GM18498 (cell line): ENCODE results near the gene SCN8A.

Experiments
- ATAC-seq: cut with Tn5 transposase; IDR thresholded peaks from one replicate; pipeline ENCODE4 v1.9.1; 2021; ENCODE audit warnings: mild to moderate bottlenecking, moderate library complexity; ENCODE audit not compliant: unreplicated experiment

Gene SCN8A

DNA sequence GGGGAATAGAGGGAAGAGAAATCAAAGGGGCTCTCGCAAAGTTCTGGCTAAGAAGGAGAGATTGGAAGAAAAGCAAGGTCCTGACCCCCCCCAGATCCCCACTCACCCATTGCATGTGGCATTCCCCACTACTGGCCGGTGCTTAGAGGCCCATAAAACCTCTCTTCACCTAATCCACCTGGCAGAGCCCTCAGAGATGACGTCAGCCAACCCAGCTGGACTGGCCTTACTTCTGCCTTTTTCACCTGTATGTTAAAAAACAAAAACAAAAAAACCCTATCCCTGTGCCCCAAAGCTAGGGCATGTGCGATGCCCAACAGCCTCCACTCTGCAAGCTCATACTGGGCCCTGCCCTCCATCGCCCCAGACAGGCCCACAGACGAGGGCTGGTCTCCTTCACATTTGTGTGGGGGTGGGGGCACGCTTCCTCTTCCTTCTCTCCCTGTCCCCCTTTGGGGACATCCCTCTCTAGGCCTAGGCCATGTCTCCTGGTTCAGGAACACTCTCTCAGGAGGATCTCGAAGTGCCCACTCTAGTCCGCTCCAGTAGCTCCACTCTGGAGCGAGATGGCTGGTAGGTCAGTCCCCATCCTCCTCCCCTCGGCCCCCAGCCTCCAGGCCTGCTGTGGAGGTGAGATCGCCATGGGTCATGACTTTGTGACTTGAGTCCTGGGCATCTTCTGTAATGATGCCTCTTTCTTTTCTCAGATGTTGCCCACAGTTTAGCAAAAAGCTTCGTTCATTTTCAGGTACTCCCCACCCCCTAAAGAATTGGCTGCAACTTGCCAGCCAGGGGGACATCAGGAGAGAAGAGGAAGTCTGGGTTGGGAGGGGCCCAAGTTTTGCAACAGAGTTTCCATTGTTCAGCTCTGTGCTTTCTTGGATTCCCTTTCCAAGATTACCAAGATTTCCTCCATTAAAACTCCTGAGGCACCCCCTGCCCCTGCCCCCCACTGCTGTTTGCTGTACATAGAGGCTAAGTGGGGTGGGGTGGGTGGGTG lies 220.5 kb downstream of the SCN8A start:
- ATAC-seq: no peak

DNA sequence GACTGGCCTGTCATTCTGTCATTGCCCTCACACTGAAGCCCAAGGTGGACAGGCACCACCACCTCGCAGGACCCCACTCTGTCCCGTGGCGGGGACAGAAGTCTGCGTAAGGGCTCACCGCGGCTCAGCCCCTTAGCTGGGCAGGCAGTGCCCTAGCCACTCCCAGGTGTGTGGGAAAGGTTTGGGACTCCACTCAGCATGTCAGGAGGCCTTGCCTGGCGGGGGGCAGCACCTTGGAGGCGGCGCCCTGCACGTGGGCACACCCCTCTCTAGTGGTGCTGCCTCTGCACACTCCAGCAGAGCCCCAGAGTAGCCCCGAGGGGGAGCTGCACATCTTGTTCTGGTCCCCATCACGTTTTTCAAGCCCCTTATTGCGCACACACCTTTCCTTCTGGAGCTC lies 221.8 kb downstream of the SCN8A start:
- ATAC-seq: no peak

DNA sequence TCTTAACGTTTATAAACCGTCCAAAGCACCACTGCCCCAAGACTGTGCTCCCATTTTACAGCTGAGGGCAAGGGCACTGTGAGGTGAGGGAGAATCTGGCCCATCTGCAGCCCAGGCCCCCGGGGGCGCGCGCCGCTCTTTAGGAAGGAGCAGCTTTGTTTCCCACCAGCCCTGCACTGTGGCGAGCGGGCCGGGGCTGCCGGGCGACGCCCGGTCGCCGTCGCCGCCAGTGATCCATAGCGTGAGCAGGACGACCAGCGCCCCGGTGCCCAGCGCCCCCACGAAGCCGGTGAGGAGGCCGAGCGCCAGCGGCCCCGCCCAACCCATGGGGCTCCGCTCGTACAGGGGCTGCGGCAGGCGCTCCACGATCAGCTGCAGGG lies 222.9 kb downstream of the SCN8A start:
- no peak for ATAC-seq

DNA sequence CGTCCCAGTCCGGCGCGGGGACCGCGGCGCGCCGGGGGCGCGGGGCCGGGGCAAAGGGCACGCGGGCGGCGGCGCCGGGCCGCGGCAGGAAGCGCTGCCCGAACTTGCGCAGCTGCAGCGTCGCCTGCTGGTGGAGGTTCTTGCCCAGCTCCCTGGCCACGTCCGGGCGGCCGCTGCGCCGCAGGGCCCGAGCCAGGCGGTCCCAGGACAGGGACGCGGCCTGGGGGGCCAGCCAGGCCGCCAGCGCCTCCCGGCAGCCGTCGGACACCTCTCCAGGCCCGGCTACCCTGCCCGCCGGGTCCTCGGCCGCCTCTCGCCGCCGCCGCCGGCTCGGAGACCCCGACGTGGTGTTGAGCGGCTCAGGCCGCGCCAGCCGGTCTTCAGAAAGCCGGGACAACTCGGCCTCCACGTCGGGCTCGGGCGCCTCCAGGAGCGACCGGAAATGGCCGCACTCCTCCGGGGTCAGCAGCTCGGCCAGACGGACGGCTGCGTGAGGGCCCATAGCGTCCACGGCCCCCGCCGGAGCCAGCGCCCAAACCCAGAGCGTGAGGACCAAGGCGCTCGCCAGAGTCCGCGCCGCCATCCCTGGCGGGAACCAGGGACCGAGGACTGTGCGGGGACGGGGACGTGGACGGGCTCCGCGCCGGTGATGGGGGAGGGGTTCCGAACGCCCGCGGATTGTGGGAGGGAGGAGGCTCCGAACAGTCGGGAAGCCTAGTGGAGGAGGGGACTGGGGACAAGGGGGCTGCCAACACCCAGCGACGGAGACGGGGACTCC lies 223.5 kb downstream of the SCN8A start:
- ATAC-seq: peak; percentile 43

DNA sequence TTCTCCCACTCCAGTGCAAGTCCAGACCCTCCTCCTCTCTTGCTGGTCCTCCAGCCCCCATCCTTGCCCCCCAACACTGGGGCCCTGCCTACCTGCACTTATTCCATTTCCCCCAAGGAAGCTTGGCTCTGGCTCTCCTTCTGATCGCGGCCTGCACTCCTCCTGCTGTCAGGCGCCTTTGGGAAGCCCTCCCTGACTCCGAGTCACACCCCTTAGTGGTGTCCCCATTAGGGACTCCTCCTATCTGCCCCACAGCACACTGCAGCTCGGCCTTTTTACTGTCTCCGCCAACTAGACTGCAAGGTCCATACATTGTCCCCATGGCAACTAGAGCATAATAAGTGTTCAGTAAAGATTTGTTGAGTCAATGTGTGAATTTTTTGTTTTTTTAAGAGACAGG lies 224.5 kb downstream of the SCN8A start:
- ATAC-seq: no peak

DNA sequence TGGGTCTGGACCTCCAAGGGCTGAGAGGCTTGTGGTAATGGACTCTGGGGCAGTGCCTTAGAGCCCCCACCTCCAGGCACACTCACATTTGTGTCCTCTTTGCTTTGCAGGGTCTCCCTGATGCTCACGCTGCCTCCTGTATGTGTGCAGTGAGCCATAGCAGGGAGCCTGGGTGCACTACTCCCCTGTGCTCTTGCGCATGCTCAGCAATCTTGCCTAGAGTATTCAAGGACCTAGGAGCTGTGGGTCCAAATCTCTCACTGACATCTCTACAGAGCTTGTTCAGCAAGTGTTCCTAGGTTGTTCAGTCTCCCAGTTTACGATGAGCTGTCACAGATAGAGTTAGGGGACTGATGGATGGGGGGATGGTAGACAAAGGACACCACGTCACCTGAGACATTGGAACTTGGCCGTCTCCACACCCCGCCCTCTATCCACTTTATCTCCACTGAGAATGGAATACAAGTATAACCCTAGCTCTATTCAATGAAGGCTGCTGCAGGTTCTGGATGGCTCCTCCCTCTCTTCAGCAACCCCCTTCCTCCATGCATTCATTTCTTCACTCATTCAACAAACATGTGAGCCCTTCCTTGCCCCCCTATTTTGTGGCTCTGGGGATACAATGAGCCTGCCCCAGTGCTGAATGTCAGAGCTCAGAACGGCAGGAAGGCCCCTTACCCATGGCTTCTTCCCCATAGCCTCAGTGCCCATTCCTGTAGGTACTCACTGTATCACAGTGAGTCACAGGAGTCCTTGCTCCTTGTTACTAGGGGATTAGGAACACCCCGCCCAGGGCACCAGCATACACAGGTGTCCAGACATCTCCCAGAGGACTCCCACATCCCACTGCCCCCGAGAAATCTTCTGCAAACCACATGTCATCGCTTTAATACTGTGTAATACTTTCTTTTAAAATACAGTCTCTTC lies 226.3 kb downstream of the SCN8A start:
- no peak for ATAC-seq

DNA sequence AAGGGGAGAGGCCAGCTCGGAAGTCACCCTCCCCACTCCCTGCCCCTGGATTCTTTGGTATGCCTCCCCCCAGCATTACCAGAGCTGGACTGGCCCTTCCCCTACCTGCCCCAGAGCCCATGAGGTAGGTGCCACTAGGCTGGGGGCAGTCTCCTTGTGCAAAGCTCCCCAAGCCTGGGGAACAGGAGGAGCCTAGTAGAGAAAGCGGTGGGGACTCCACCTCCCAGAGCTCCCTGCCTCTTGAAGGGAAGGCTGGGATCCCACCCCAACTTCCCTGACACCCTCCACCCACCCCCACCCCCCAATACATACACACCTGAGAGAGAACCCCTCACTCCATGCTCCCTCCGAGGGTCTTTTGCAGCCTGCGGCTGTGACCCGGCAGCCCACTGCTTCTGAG lies 227.1 kb downstream of the SCN8A start:
- ATAC-seq: no peak

DNA sequence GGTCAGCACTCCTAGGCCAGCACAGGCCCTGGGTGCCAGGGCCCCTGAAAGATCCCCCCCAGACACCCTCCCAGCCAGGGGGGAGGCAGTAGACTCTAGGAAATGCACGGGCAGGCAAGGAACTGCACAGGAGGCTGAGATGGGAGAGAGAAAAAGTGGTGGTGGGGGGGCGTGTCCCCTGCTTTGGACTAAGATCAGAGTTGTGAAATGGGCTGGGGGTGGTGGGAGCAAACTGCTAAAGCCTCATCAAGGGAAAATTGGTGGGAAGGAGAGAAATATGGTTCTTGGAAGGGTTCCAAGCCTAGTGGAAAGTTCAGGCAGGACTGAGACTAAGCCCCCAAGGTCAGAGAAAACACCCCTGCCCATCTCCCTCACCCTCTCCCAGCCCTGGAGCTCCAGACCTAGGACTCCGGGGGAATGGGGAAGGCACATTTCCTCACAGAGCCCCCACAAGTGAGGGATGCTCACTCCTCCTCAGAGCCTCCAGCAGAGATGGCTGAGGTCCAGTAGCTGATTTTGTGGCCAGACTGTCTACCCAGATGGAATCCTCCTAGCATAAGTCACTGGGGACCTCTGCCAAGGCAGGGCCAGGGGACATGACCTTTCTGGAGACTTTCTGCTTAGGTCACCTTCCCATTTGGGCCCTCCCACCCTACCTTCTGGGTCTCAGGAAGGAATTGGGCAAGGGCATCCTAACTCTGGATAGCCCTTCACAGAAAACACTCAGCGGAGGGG lies 227.7 kb downstream of the SCN8A start:
- no peak for ATAC-seq

DNA sequence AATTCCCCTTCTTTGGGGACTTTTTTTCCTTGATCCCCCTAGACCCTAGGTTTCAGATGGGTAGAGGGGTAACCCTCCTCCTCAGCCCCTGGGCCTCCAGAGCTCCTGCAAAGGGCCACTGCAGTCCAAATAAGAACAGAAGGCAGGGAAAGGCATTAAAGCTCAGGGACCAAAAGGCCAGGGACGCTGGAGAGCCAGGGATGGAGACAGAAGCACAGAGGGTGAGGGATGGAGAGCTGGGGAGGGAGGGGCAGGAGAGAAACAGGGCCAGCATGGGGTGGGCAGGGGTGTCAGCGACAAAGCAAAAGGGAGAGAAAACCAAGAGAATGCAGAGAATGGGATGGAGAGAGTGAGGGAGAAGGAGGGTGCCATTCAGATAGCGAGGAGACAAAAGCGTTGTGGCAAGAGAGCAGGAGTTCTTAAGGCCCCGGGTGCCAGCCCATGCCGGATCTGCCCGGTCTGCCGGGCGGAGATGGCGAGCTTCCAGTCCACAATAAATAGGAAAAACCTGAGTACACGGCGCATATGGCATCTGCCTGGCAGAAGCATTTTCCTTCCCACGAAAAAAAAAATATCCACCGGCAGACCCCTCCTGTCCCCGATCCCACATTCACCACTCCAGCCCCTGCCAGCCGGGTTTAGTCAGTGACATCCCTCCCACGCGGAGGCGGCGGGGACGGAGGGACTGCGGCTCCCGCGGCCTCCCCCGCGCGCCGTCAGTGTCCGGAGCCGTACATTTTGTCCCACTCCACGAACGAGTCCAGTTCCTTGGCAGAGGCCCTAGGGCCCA lies 228.9 kb downstream of the SCN8A start:
- ATAC-seq: no peak

DNA sequence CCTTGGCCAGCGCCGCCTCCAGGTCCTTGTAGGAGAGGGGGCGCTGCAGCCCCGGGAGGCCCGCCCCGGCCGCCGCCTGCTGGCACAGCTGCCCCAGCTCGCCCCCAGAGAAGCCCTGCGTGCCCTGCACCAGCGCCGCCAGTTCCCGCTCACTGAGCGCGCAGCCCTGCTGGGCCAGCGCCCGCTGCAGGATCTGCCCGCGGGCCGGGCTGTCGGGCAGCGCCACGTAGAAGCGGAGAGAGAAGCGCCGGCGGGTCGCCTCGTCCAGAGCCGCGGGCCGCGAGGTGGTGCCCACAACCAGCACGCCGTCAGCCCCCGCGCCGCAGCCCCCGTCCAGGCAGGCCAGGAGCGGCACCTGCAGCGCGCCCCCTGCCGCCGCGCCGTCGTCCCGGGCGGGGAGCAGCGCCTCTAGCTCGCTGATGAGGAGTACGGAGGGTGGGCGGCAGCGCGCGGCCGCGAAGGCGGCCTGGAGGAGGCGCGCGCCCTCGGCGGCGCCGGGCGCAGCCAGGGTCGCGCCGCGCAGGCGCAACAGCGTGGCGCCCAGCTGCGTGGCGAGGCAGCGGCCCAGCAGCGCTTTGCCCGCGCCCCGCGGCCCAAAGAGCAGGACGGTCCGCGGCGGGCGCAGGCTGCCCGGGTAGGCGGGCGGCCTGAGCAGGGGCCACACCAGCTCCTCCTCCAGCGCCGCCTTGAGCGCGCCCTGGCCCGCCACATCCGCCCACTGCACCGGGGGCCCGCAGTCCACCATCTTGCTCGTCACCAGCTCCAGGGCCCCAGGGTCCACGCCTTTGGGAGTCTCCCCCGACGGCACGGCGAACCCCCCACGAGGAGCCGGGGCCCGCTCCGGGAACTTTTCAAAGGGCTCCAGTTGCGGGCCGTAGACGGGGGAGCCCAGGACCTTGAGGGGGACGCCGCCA lies 229.8 kb downstream of the SCN8A start:
- no peak for ATAC-seq

DNA sequence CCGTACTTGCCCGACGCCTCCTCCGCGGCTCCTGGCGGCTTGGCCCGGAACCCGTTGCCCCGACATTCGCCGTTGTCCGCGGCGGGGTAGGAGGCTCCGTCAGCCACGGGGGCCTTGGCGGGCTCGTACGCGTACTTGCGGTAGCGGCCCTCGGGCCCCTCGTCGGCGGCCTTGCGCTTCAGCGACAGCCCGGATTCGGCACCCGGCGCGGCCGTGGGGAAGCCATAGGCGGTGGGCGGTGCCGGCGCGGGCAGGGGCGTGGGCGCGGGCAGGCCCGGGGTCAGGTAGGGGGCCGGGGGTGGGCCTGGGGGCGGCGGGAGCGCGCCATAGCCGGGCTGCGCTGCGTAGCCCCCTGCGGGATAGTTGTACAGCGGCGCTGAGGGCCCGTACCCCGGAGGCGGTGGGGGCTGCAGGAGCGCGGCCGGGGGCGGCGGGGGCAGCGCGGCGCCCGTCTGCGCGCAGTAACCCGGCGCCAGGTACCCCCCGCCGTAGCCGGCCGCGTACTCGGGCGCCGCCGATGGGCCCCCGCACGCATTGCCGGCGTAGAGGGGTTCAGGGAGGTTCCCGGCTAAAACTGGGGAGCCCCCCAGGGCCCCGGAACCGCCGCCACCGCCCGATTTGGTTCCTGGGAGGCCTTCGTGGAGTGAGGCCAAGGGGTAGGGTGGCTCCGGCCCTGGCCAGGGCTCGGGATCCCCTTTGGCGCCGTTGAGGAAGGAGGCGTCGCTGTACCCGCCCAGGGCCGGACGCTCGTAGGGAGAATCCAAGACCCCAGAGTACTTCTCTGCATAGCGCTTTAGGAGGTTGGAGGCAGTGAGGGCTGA lies 230.6 kb downstream of the SCN8A start:
- no peak for ATAC-seq

DNA sequence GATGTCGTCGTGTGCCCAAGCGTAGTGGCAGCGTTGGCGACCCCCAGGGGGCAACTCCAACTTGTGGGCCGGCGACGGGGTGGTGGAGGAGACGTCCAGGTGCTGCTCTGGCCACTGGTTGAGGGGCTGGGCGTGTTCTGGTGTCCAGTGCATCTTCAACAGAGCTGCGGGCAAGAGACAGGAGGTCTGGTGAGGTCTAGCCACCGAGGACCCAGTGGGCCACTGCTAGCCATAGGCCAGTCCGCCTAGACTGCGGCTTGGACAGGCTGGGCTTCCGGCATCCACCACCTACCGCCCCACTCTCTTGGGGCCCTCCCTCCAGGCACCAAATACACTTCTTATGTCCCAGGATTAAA lies 231.2 kb downstream of the SCN8A start:
- ATAC-seq: no peak

DNA sequence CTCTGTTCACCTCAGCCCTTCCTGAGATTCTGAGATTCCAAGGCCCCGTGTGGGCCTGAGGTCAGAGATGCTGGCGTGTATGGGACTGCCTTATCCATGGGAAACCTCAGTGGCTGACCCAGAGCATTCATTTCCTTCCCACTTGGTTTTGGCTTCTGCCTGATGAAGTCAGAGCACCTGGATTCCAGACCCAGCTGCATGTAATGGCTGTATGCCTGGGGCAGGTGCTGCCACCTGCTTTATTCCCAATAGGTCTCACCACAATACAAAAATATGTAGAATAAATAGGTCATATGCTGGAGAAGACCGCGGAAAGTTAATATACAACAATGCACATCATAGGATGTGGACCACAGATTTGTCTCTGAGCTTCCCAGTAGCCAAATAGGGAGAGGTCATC lies 231.9 kb downstream of the SCN8A start:
- ATAC-seq: no peak

DNA sequence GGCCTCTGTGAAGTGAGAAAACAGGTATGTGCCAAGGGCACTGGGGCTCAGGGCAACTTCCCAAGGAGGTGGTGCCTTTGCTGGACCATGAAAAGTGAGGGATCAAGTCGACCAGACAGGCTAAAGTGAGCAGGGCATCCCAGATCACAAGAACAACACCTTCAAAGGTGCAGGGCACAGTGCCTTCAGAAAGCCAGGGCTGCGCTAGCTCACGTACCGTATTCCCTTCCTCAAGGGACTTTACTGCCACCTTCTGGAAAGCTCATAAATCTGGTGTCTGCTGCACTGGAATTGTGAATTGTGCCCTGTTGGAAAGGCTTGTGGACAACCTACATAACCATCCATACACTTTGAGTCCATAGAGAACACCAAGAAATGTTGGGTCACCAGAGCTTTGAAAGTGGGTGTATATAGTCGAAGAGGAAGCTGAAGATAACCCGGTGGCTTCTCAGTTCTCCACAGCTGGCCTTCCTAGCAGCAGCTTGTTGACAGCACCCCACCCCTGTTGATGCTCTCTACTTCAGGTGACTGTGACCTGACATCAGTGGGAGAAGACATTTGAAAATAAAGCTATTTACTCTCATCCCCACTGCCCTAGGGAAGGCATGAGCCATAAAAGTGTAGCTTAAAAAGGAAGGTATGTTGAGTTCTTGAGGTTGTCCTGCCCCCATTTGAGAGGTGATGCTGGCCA lies 233.0 kb downstream of the SCN8A start:
- ATAC-seq: no peak

DNA sequence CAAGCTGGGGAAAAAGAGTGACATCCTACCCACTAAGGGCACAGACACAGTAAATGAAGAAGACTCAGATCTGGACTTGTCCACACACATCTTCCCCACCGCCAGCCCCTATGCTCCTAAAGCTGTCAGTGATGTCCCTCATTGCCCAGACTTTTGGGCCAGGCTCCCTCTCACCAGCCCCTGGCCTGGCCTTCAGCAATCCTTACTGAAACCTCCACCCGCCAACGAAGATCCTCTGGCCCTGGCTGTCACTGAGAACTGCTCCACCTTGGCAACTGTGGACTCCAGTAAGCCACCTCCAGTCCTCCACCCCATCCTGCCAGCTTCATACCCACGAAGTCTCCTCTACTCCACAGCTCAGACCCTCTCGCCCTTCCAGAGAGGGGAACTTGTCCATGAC lies 234.2 kb downstream of the SCN8A start:
- no peak for ATAC-seq

DNA sequence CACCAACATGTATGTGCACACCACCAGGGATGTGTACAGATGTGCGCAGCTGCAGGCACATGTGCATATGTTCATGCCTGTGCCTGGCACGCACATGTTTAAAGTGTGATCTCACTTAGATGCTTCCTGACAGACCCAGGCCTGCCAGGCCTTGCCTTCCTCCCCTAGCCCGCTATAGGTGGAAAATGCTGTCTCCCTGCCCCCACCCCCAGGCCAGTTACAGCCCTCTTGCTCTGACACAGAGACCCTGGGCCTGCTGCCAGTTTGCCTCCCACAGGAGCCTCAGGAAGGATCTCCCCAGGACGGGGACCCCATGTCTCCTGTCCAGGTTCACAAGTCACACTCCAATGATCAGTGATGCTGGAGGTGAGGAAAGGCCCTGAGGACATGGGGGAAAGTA lies 235.8 kb downstream of the SCN8A start:
- ATAC-seq: no peak
